Measurements from ENCODE around the gene HOXB6.

Gene HOXB6

DNA sequence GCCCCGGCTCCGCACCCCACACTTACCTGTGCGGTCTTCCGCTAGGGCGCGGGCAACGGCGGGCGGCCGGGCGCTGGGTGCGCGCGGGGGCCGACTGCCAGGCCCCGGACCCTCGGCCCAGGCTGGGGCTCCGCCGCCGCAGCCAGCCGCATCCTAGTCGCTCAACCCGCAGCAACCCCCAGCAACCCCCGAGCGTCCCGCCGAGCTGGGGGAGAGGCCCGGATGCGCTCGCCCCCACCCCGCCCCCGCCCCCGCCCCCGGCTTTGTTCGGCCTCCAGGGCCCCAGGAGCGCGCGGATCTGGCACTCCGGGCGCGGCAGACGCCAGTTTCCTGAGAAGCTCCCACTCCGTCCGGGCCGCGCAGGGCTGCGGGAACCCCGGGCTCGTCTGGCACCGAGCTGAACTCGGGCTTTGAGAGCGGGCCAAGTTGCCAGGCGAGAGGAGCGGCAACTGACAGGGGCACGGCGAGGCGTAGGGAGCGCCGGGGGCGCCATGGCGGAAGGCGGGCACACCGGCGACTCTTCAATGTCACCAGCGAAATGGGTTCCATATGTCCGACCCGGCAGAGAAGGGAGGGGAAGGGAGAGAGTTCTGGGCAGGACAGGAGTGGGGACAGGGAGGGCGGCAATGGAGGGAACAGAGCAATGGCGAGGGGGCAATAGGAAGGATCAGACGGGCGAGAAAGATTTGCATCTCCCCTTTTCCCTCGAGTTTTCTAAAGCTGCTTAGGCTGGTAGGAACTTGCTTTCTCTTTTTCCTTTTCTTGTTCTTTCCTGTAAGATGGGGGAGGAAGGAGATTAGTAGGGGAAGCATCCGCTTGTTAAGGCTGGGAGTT, 40.4 kb downstream of the HOXB6 start:
- DNase-seq: no peak

- no peak for DNase-seq
Observed at GRCh38 chr17:48563867-48564187, 41.0 kb downstream of the HOXB6 start.

GRCh38 chr17:48563385-48563838, 41.4 kb downstream of the HOXB6 start:
- no peak for DNase-seq

GRCh38 chr17:48562934-48563333, 41.9 kb downstream of the HOXB6 start:
- no peak for DNase-seq

DNA sequence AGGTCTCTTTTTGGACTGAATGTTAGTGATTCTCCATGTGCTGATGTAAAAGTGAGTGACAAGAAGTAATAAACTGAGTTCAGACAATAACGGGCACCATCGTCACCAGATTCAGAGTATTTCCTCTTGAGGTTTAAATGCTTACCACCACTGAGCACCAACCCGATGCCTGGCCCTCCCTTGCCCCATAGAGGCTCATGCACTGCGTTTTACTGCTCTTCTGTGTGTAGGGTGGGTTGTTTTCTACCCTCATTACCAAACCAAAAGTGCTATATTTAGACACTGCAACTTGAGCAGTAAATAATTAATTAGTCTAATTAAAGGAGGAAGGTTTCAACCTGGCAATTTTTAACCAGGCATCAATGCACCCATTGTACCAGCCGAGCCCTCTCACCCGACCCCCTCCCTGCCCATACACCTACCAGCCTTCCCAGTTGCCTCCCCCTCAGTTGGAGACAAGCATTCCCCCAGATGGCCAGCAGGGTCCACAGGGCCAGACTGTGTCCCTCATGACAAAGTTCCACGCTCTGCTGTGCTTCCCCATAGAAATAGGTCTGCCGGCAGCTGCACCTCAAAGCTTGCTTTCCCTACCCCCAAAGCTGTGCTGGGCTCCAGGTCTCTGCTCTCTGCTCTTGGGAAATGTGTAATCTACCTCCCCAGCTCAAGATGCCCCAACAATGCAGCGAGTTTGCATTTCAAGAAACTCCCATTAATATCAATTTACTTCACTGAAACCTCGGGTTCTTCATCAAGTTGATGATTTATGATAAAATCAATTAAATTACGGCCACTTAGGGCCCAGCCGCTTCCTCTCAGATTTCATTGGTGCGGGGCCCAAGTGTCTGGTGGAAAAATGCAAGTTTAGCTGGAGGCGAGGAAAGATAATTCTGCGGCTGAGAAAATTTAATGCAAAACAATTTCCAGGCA, 42.6 kb downstream of the HOXB6 start:
- DNase-seq: no peak

DNA sequence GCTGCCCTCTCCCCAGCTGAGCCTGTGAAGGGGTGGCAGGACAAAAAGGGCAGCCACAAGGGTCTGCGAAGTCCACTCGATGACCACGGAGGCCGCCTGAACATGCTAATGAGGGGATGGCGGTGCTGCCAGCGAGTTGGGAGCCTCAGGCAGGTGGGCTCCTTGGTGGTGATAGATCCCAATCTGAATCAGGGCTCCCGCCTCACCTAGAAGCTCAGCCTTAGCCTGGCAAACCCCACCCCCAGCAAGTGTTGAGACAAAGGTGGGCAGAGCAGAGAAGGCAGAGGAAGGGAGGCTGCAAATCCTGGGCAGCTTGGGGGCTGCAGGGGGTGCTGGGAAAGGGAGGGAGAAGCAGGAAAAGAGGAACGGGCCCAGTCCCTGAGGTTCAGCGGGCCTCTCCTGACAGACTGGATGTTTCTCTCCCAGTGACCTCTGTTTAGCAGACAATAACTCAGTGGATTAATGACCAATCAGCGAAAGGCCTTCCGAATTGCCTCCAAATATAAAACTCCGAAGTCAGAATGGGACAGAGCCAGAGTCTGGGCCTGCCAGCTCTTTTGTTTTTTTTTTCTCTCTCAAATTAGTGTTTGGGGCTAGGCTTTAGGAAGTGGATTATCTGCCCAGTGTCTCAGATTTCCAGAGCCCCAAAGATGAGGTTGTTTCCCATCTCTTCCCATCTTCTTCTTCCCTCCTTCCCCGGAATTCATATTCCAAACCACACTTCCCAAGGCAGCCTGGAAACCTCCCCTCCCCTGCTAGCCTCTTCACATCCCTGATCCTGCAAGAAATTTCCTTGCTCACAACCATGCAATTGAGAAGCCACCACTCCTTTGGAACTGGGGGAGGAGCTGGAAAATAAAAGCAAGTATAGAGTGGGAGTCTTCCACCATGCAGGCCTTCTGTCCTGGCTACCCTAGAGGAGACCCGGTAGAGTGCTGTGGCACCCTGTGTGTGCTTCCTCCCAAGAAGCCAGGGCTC, 44.7 kb downstream of the HOXB6 start:
- no peak for DNase-seq

GRCh38 chr17:48559122-48559839, 45.5 kb downstream of the HOXB6 start:
- no peak for DNase-seq

DNA sequence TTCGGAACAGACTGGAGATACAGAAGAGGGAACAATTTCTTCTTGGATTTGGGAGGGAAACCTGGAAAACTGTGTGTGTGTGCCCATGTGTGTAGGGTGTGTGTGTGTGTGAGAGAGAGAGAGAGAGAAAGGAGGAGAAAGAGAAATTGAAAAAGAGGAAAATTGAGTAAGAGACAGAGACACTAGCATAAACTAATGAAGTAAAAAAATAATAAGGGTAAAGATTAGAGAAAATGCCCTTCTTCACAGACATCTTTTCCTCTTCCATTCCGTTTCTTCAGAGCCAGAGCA, 46.0 kb downstream of the HOXB6 start:
- DNase-seq: no peak

GRCh38 chr17:48558057-48558830, 46.5 kb downstream of the HOXB6 start:
- DNase-seq: no peak

GRCh38 chr17:48556576-48557401, 48.0 kb downstream of the HOXB6 start:
- DNase-seq: no peak

DNA sequence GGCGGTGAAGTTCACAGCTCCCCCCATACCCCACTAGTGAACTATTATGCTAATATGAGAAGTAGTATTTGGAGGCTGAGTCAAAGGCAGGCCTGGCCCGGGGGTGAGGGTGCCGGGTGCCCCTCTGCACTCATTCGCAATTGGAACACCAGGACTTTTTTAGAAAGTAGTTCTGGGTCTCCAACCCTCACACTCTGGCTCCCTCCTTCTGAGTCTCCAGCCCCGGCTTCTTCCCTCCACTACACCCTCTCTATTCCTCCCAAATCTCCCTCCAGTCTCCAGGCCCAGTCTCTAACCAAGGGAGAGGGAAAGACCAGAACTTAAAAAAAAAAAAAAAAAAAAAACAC, 48.6 kb downstream of the HOXB6 start:
- no peak for DNase-seq

DNA sequence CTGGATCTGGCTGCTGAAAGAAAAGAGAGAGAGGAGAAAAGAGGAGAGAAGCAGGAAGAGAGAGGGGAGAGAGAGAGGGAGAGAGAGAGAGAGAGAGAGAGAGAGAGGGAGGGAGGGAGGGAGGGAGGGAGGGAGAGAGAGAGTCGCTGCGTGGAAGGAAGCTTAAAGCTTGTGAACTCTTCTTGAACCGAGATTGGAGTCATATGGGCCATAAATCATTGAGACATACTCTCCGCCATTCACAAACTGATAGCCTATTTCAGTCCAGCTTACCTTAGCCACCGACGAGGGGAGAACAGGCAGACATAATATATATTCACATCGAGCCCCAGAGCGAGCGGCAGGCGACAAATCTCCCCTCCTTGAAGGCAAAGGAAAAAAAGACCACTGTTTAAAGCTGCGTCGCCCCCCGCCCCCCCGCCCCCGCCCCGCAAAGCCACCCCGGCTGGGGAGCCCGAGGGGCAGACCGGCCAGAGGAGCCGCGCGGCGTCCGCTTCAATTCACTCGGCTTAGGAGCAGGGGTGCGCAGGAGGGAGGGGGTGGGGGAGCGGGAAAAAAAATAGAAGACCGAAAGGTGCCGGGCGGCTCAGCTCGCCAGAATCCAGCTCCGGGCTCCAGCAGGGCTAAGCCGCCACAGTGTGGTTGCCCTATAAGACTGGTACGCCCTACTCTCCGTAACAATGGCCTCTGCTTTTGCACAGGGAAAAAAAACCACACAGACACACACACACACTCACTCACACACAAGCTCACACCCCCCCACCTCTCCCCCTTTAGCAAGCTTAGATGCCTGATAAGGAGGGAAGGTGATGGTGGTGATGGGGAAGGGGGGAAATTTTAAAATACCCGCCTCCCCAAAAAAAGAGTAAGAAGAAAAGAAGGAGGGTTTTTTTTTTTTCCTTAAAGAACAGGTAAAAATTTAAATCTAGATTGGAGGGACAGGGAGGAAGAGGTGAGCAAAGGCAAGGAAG, 49.2 kb downstream of the HOXB6 start:
- no peak for DNase-seq

- no peak for DNase-seq
Observed at GRCh38 chr17:48554412-48555257, 50.2 kb downstream of the HOXB6 start.

- no peak for DNase-seq
Observed at GRCh38 chr17:48553826-48554225, 51.0 kb downstream of the HOXB6 start.

- no peak for DNase-seq
Observed at GRCh38 chr17:48553190-48553547, 51.6 kb downstream of the HOXB6 start.

- DNase-seq: no peak
Observed at GRCh38 chr17:48552466-48553189, 52.2 kb downstream of the HOXB6 start.

GRCh38 chr17:48551596-48552465, 53.0 kb downstream of the HOXB6 start:
- DNase-seq: no peak
